ENCODE results near the gene NRG3. TPM values are rescaled to one million over a fixed set of nuclear protein-coding genes. Genes with fewer than 3 reads are reported as not detected.

Gene NRG3
- total RNA-seq, 1 donor from 2014 or later, result 8.2 TPM

DNA sequence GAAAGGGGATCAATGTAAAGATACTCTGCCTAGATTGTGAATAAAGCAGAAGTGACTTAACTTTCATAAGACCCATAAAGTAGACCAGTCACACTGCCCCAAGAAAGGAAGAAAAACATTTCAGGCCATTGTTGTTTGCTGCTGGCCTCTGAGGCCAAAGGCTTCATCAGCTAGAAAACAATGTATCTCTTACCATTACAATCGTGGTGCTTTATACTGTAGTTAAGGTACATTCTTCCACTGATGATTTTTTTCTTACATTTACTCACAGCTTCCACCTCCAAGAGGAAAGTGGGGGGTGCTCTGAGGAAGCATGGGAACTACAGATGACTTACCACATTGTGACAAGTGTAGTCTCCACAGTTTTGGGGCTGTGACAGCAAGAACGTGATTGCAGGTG, 68.6 kb downstream of the NRG3 start:
- Mint-ChIP-seq H3K9me3 (ENCODE audit: unreplicated experiment) (no peaks in the 10 kb centered on the region), H3K4me1 (ENCODE audit: unreplicated experiment) (peaks cover 8% of the 10 kb centered on the region), H3K27me3 (ENCODE audit: unreplicated experiment) (no peaks in the 10 kb centered on the region), H3K36me3 (ENCODE audit: low read depth, unreplicated experiment) (no peaks in the 10 kb centered on the region), H3K27ac (ENCODE audit: unreplicated experiment) (no peak overlapping the region), H3K4me3 (ENCODE audit: unreplicated experiment) (no peak overlapping the region)
- TF ChIP-seq, protein P1, sequence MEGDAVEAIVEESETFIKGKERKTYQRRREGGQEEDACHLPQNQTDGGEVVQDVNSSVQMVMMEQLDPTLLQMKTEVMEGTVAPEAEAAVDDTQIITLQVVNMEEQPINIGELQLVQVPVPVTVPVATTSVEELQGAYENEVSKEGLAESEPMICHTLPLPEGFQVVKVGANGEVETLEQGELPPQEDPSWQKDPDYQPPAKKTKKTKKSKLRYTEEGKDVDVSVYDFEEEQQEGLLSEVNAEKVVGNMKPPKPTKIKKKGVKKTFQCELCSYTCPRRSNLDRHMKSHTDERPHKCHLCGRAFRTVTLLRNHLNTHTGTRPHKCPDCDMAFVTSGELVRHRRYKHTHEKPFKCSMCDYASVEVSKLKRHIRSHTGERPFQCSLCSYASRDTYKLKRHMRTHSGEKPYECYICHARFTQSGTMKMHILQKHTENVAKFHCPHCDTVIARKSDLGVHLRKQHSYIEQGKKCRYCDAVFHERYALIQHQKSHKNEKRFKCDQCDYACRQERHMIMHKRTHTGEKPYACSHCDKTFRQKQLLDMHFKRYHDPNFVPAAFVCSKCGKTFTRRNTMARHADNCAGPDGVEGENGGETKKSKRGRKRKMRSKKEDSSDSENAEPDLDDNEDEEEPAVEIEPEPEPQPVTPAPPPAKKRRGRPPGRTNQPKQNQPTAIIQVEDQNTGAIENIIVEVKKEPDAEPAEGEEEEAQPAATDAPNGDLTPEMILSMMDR (IDR thresholded peaks at IDR 0.05; ENCODE audit: unreplicated experiment), result no peak
- DNase-seq (ENCODE audit: low spot score), result no peak

GRCh38 chr10:81944609-81945008, 69.6 kb downstream of the NRG3 start:
- TF ChIP-seq, protein P1 (IDR thresholded peaks at IDR 0.05; ENCODE audit: unreplicated experiment), result no peak
- H3K36me3 Mint-ChIP-seq (ENCODE audit: low read depth, unreplicated experiment), result no peaks in the 10 kb centered on the region
- no peak for DNase-seq (ENCODE audit: low spot score)
- peaks cover 8% of the 10 kb centered on the region for H3K4me1 Mint-ChIP-seq (ENCODE audit: unreplicated experiment)
- no peak overlapping the region for H3K4me3 Mint-ChIP-seq (ENCODE audit: unreplicated experiment)
- H3K9me3 Mint-ChIP-seq (ENCODE audit: unreplicated experiment), result no peaks in the 10 kb centered on the region
- H3K27me3 Mint-ChIP-seq (ENCODE audit: unreplicated experiment), result no peaks in the 10 kb centered on the region
- no peak overlapping the region for H3K27ac Mint-ChIP-seq (ENCODE audit: unreplicated experiment)

GRCh38 chr10:81949283-81949682, 74.3 kb downstream of the NRG3 start:
- no peak overlapping the region for H3K4me3 Mint-ChIP-seq (ENCODE audit: unreplicated experiment)
- peaks cover 27% of the 10 kb centered on the region for H3K4me1 Mint-ChIP-seq (ENCODE audit: unreplicated experiment)
- no peak for DNase-seq (ENCODE audit: low spot score)
- no peaks in the 10 kb centered on the region for H3K36me3 Mint-ChIP-seq (ENCODE audit: low read depth, unreplicated experiment)
- TF ChIP-seq, protein P1 (IDR thresholded peaks at IDR 0.05; ENCODE audit: unreplicated experiment), result no peak
- H3K27me3 Mint-ChIP-seq (ENCODE audit: unreplicated experiment), result peaks cover 4% of the 10 kb centered on the region
- no peak overlapping the region for H3K27ac Mint-ChIP-seq (ENCODE audit: unreplicated experiment)
- H3K9me3 Mint-ChIP-seq (ENCODE audit: unreplicated experiment), result no peaks in the 10 kb centered on the region

- TF ChIP-seq, protein P1 (IDR thresholded peaks at IDR 0.05; ENCODE audit: unreplicated experiment), result no peak
- Mint-ChIP-seq H3K4me3 (ENCODE audit: unreplicated experiment) (no peak overlapping the region), H3K27me3 (ENCODE audit: unreplicated experiment) (peaks cover 4% of the 10 kb centered on the region), H3K27ac (ENCODE audit: unreplicated experiment) (no peak overlapping the region), H3K9me3 (ENCODE audit: unreplicated experiment) (no peaks in the 10 kb centered on the region), H3K4me1 (ENCODE audit: unreplicated experiment) (peaks cover 21% of the 10 kb centered on the region), H3K36me3 (ENCODE audit: low read depth, unreplicated experiment) (no peaks in the 10 kb centered on the region)
- DNase-seq (ENCODE audit: low spot score), result no peak
These were observed 75.4 kb downstream of the NRG3 start for GRCh38 chr10:81950358-81950757.

- H3K27ac Mint-ChIP-seq (ENCODE audit: unreplicated experiment), result no peak overlapping the region
- peaks cover 4% of the 10 kb centered on the region for H3K27me3 Mint-ChIP-seq (ENCODE audit: unreplicated experiment)
- H3K36me3 Mint-ChIP-seq (ENCODE audit: low read depth, unreplicated experiment), result no peaks in the 10 kb centered on the region
- DNase-seq (ENCODE audit: low spot score), result no peak
- TF ChIP-seq, protein P1 (IDR thresholded peaks at IDR 0.05; ENCODE audit: unreplicated experiment), result no peak
- H3K4me1 Mint-ChIP-seq (ENCODE audit: unreplicated experiment), result peaks cover 26% of the 10 kb centered on the region
- no peak overlapping the region for H3K4me3 Mint-ChIP-seq (ENCODE audit: unreplicated experiment)
- H3K9me3 Mint-ChIP-seq (ENCODE audit: unreplicated experiment), result no peaks in the 10 kb centered on the region
These were observed 78.4 kb downstream of the NRG3 start for GRCh38 chr10:81953420-81953819.
